Psoas muscle (tissue), 7 donors: ENCODE data around the gene ZNF578. TPM values are rescaled to one million over a fixed set of nuclear protein-coding genes. Genes with fewer than 3 reads are reported as not detected.

ENCODE experiments used
- polyA plus RNA-seq, 3 donors: library from polyadenylated mRNA; stranded (reverse); fragments of 200-250 nt; gene quantifications; one replicate each; pipeline ENCODE4 v1.2.3, GENCODE V29; 2013
- total RNA-seq, 4 donors: library from RNA; stranded (reverse); fragmentation: NEBNext Ultra II Directional in 2 of 4; extraction: Animal tissue kit (Norgen Biotek cat#: 25700) in 2 of 4; gene quantifications; one replicate each; pipeline versions ENCODE4 v1.2.1 to v1.2.4, GENCODE V29; 2021 to 2023
- donor health status: healthy with polysubstance abuse.
- donor health status: DM: no; HTN: no; CAD: no; lungs with moderate emphysema.
- donor health status: Bipolar disorder and iron deficiency.
- donor health status: healthy.
- donor health status: DM: no; HTN: no; CAD: no.
- donor health status: DM: no; HTN: no; CAD: no.
- donor health status: DM: yes; HTN: yes; CAD: no.

ZNF578 gene
- total and polyA plus RNA-seq, 7 donors: 0.10 to 0.71 (median 0.41) TPM

Other genes with a start within 250 kb of the ZNF578 start
- gene ZNF766, start 184.0 kb upstream of the ZNF578 start, total RNA-seq: 10 to 100 TPM in 2 of 4 donors, 1 to 10 TPM in 2; 6.3 to 10.4 (median 8.8) TPM
- gene ZNF766, start 184.0 kb upstream of the ZNF578 start, polyA plus RNA-seq: 10 to 100 TPM in 1 of 3 donors, 1 to 10 TPM in 2; 3.6 to 10.7 (median 3.8) TPM
- 10 to 100 TPM in 1 of 4 donors, 1 to 10 TPM in 3; 6.2 to 10.5 (median 7.0) TPM for gene ZNF480, start 156.4 kb upstream of the ZNF578 start, total RNA-seq
- 1 to 10 TPM; 4.6 to 7.0 (median 5.3) TPM for gene ZNF480, start 156.4 kb upstream of the ZNF578 start, polyA plus RNA-seq
- gene ZNF610, start 117.3 kb upstream of the ZNF578 start, total RNA-seq: 1 to 10 TPM in 2 of 4 donors, under 1 TPM in 2; 0.06 to 3.7 (median 1.1) TPM
- gene ZNF610, start 117.3 kb upstream of the ZNF578 start, polyA plus RNA-seq: under 1 TPM; 0.10 to 0.62 (median 0.47) TPM
- 1 to 10 TPM; 5.9 to 9.0 (median 8.2) TPM for gene ZNF880, start 83.6 kb upstream of the ZNF578 start, total RNA-seq
- 10 to 100 TPM in 1 of 3 donors, 1 to 10 TPM in 2; 4.2 to 12.0 (median 4.6) TPM for gene ZNF880, start 83.6 kb upstream of the ZNF578 start, polyA plus RNA-seq
- 10 to 100 TPM in 1 of 4 donors, 1 to 10 TPM in 3; 5.8 to 12.8 (median 6.0) TPM for gene ZNF528, start 55.7 kb upstream of the ZNF578 start, total RNA-seq
- 10 to 100 TPM in 1 of 3 donors, 1 to 10 TPM in 2; 3.0 to 18.3 (median 4.2) TPM for gene ZNF528, start 55.7 kb upstream of the ZNF578 start, polyA plus RNA-seq
- under 1 TPM in 2 of 4 donors, not detected in 2; 0.11 to 0.16 TPM for gene ZNF534, start 24.4 kb upstream of the ZNF578 start, total RNA-seq
- gene ZNF534, start 24.4 kb upstream of the ZNF578 start, polyA plus RNA-seq: under 1 TPM; 0.07 to 0.52 (median 0.14) TPM
- gene ZNF808, start 74.1 kb downstream of the ZNF578 start, total RNA-seq: 10 to 100 TPM in 2 of 4 donors, 1 to 10 TPM in 2; 7.5 to 12.6 (median 10.1) TPM
- 1 to 10 TPM in 2 of 3 donors, under 1 TPM in 1; 0.83 to 8.4 (median 2.0) TPM for gene ZNF808, start 74.1 kb downstream of the ZNF578 start, polyA plus RNA-seq
- gene ZNF701, start 116.7 kb downstream of the ZNF578 start, total RNA-seq: 10 to 100 TPM in 1 of 4 donors, 1 to 10 TPM in 3; 4.5 to 10.3 (median 7.9) TPM
- gene ZNF701, start 116.7 kb downstream of the ZNF578 start, polyA plus RNA-seq: 10 to 100 TPM in 1 of 3 donors, 1 to 10 TPM in 2; 2.0 to 10.5 (median 3.6) TPM
- 10 to 100 TPM in 1 of 4 donors, 1 to 10 TPM in 3; 3.9 to 11.5 (median 4.5) TPM for gene ZNF83, start 184.8 kb downstream of the ZNF578 start, total RNA-seq
- 10 to 100 TPM in 1 of 3 donors, 1 to 10 TPM in 2; 4.5 to 10.2 (median 7.7) TPM for gene ZNF83, start 184.8 kb downstream of the ZNF578 start, polyA plus RNA-seq